IMR-90 (cell line): ENCODE measurements around the gene DENND1A.
"Not testable (repeated sequence)": the region's sequence is repeated elsewhere in the genome, so short reads cannot be mapped to it uniquely, and the experiment has no call there.

Experiments used
- BHLHE40 ChIP-seq: fragments of 150-350 bp; IDR thresholded peaks from 2 replicates; pipeline ENCODE4 v1.6.1; 2016; ENCODE audit warnings: mild to moderate bottlenecking, low read depth, low read length
- CEBPB ChIP-seq: IDR thresholded peaks from 2 replicates; pipeline ENCODE4 v1.6.1; 2012; ENCODE audit warnings: low read depth, low read length, improper control_type of control experiment
- CHD1 ChIP-seq: IDR thresholded peaks from 2 replicates; pipeline ENCODE4 v1.6.1; 2012; ENCODE audit warnings: low read depth, low read length, improper control_type of control experiment
- CTCF ChIP-seq: conservative IDR thresholded peaks from 2 replicates; pipeline ENCODE4 v1.5.1; 2012; ENCODE audit warnings: mild to moderate bottlenecking, low read depth, low read length, improper control_type of control experiment
- FOS ChIP-seq: fragments of 150-350 bp; IDR thresholded peaks from 2 replicates; pipeline ENCODE4 v1.6.1; 2016; ENCODE audit warnings: low read depth, low read length
- MAFK ChIP-seq: IDR thresholded peaks from 2 replicates; pipeline ENCODE4 v1.6.1; 2012; ENCODE audit warnings: low read depth, low read length, improper control_type of control experiment
- MAZ ChIP-seq: IDR thresholded peaks from 2 replicates; pipeline ENCODE4 v1.6.1; 2012; ENCODE audit warnings: low read depth, mild to moderate bottlenecking, low read length, improper control_type of control experiment, moderate library complexity, borderline replicate concordance
- MXI1 ChIP-seq: IDR thresholded peaks from 2 replicates; pipeline ENCODE4 v1.6.1; 2012; ENCODE audit warnings: low read depth, mild to moderate bottlenecking, low read length, moderate library complexity, borderline replicate concordance
- NFE2L2 ChIP-seq: fragments of 150-350 bp; IDR thresholded peaks from 2 replicates; pipeline ENCODE4 v1.6.1; 2016; ENCODE audit warnings: low read depth, mild to moderate bottlenecking, low read length
- POLR2A ChIP-seq: IDR thresholded peaks from 2 replicates; pipeline ENCODE4 v1.6.1; 2012; ENCODE audit warnings: mild to moderate bottlenecking, low read depth, low read length
- RAD21 ChIP-seq: IDR thresholded peaks from 2 replicates; pipeline ENCODE4 v1.6.1; 2012; ENCODE audit warnings: low read length, improper control_type of control experiment
- RCOR1 ChIP-seq: IDR thresholded peaks from 2 replicates; pipeline ENCODE4 v1.6.1; 2012; ENCODE audit warnings: mild to moderate bottlenecking, low read length, improper control_type of control experiment; ENCODE audit not compliant: insufficient replicate concordance
- SMC3 ChIP-seq: fragments of 150-350 bp; IDR thresholded peaks from 2 replicates; pipeline ENCODE4 v1.6.1; 2016; ENCODE audit warnings: low read depth, mild to moderate bottlenecking, antibody characterized with exemption, low read length, moderate library complexity

- not testable (repeated sequence) for TF ChIP-seq CTCF, MXI1, RCOR1, RAD21, CHD1, POLR2A, CEBPB, MAFK, SMC3, FOS, NFE2L2, MAZ, BHLHE40
These were observed 6.6 kb upstream of the DENND1A start for GRCh38 chr9:123936575-123936974.
